ENCODE results near the gene MPRIP.

DNA sequence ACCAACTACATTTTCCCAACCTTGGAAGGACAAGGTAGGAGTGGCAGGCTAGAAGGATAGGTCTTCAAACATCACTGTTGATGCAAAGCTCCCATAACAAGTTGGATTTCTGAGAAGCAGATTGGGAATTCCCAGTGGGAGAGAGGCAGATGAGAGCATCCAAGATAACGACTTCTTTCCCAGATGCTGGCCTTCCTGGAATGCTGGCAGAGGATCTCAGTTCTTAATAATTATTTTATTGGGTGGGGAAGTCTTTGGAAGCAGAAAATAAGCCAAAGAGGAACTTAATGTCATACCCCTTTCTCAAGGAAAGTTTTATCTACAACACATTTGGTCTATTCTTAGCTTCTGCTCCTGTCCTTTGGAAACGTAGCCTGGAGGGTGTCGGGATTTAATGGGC, 64.5 kb downstream of the MPRIP start:
- TF ChIP-seq, protein P1, sequence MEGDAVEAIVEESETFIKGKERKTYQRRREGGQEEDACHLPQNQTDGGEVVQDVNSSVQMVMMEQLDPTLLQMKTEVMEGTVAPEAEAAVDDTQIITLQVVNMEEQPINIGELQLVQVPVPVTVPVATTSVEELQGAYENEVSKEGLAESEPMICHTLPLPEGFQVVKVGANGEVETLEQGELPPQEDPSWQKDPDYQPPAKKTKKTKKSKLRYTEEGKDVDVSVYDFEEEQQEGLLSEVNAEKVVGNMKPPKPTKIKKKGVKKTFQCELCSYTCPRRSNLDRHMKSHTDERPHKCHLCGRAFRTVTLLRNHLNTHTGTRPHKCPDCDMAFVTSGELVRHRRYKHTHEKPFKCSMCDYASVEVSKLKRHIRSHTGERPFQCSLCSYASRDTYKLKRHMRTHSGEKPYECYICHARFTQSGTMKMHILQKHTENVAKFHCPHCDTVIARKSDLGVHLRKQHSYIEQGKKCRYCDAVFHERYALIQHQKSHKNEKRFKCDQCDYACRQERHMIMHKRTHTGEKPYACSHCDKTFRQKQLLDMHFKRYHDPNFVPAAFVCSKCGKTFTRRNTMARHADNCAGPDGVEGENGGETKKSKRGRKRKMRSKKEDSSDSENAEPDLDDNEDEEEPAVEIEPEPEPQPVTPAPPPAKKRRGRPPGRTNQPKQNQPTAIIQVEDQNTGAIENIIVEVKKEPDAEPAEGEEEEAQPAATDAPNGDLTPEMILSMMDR (IDR thresholded peaks at IDR 0.05; ENCODE audit: extremely low read depth in 1 of 2, insufficient read depth in 1 of 2, low read depth in 1 of 2, low read length in 2 of 2), result no peak
- TF ChIP-seq POLR2AphosphoS5 (IDR thresholded peaks at IDR 0.05; ENCODE audit: insufficient read depth, low read depth, low read length) (no peak), POLR2A (IDR thresholded peaks at IDR 0.05; ENCODE audit: low read depth, low read length) (no peak), EZH2 (IDR thresholded peaks at IDR 0.05; ENCODE audit: borderline replicate concordance, low read depth, low read length, severe bottlenecking) (no peak), JUN (IDR thresholded peaks at IDR 0.05; ENCODE audit: borderline replicate concordance, insufficient read depth, insufficient read length, low read depth) (no peak)

Measured in endothelial cell of umbilical vein (primary cell).